Mammary epithelial cell (primary cell): ENCODE results near the gene NAALADL1.

ENCODE experiments used
- EZH2 ChIP-seq: IDR thresholded peaks from 2 replicates; pipeline ENCODE4 v1.6.1; 2012; ENCODE audit warnings: low read length, inconsistent platforms, borderline replicate concordance
- TF ChIP-seq, protein P1 (sequence below), 2 donors: IDR thresholded peaks in 1 of 2; conservative IDR thresholded peaks in 1 of 2; 2 replicates each; pipeline ENCODE4 v1.5.1; 2011 to 2012; ENCODE audit warnings: inconsistent platforms in 2 of 2, low read length in 2 of 2, mild to moderate bottlenecking in 2 of 2, control low read depth in 1 of 2, low read depth in 1 of 2; ENCODE audit not compliant: insufficient read depth in 1 of 2; ENCODE audit errors: extremely low read depth in 1 of 2

DNA sequence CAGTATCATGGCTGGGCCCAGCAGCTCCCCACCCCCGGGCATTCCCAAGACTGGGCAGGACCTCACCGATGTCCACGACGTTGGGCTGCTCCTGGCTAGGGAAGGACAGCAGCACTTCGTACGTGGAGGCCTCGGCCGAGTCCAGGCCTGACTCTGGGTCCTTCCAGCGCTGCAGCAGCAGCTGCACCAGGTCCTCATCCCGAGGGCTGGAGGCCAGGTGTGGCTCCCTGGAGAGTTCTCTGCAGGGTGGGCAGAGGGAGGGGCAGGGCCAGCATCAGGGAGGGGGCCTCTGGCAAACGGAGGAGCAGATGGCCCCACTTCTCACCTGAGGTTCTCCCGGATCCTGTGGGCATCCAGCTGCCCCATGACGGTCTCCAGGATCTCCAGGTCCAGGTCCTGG is 341 bp downstream of the NAALADL1 start:
- TF ChIP-seq, protein P1, sequence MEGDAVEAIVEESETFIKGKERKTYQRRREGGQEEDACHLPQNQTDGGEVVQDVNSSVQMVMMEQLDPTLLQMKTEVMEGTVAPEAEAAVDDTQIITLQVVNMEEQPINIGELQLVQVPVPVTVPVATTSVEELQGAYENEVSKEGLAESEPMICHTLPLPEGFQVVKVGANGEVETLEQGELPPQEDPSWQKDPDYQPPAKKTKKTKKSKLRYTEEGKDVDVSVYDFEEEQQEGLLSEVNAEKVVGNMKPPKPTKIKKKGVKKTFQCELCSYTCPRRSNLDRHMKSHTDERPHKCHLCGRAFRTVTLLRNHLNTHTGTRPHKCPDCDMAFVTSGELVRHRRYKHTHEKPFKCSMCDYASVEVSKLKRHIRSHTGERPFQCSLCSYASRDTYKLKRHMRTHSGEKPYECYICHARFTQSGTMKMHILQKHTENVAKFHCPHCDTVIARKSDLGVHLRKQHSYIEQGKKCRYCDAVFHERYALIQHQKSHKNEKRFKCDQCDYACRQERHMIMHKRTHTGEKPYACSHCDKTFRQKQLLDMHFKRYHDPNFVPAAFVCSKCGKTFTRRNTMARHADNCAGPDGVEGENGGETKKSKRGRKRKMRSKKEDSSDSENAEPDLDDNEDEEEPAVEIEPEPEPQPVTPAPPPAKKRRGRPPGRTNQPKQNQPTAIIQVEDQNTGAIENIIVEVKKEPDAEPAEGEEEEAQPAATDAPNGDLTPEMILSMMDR (conservative IDR thresholded peaks at IDR 0.05 in 1 of 2, IDR thresholded peaks at IDR 0.05 in 1 of 2; ENCODE audit: extremely low read depth in 1 of 2, insufficient read depth in 1 of 2, low read depth in 1 of 2, low read length in 2 of 2) = no peak
- no peak for TF ChIP-seq EZH2
